ENCODE measurements around the gene CDKAL1.
"Not testable (repeated sequence)": the region's sequence is repeated elsewhere in the genome, so short reads cannot be mapped to it uniquely, and the experiment has no call there.

CDKAL1 gene

DNA sequence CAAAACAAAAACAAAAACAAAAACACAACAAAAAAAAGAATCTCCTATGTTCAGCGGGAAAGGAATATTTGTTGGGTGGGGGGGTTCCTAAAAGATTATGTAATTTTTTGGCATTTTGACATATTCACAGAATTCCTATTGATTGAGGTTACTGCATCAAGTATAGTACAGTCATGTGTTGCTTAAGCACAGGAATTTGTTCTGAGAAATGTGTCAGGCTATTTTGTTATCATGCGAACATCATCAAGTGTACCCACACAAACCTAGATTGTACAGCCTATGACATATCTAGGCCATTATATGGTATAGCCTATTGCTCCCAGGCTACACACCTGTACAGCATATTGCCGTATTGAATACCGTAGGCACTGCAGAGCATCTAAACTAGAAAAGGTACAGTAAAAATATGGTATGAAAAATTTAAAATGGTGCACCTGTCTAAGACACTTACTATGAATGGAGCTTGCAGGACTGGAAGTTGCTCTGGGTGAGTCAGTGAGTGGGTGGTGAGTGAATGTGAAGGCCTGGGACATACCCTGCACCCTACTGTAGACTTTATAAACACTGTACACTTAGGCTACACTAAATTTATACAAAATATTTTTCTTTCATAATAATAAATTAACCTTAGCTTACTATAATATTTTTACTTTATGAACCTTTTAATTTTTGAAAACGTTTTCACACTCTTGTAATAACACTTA lies 110.6 kb downstream of the CDKAL1 start:
- no peaks in the 10 kb centered on the region for H3K27me3 ChIP-seq (ENCODE audit: low read depth, low read length)
- no peaks in the 10 kb centered on the region for H3K36me3 ChIP-seq (ENCODE audit: control insufficient read depth in 1 of 2, insufficient read depth in 2 of 2, low read length in 2 of 2)
- H3K4me1 ChIP-seq (ENCODE audit: control insufficient read depth in 1 of 2, insufficient read depth in 2 of 2, low read length in 2 of 2) = no peaks in the 10 kb centered on the region
- H3K9me3 ChIP-seq (ENCODE audit: control insufficient read depth in 1 of 2, low read length in 2 of 2) = no peaks in the 10 kb centered on the region
- no peak overlapping the region for H3K27ac ChIP-seq (ENCODE audit: low read length)
- no peak overlapping the region for H3K4me3 ChIP-seq (ENCODE audit: low read depth in 1 of 2, low read length in 2 of 2)

DNA sequence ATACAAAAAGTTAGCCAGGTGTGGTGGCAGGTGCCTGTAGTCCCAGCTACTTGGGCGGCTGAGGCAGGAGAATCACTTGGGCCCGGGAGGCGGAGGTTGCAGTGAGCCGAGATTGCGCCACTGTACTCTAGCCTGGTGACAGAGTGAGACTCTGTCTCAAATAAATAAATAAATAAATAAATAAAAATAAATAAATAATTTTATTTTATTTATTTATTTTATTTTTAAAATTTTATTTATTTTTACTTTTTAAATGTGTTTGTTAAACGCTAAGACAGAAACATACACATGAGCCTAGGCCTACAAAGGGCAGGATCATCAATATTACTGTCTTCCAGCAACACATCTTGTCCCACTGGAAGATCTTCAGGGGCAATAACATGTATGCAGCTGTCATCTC lies 111.3 kb downstream of the CDKAL1 start:
- H3K4me3 ChIP-seq (ENCODE audit: low read depth in 1 of 2, low read length in 2 of 2); H3K9me3 ChIP-seq (ENCODE audit: control insufficient read depth in 1 of 2, low read length in 2 of 2); H3K4me1 ChIP-seq (ENCODE audit: control insufficient read depth in 1 of 2, insufficient read depth in 2 of 2, low read length in 2 of 2); H3K36me3 ChIP-seq (ENCODE audit: control insufficient read depth in 1 of 2, insufficient read depth in 2 of 2, low read length in 2 of 2); H3K27me3 ChIP-seq (ENCODE audit: low read depth, low read length); H3K27ac ChIP-seq (ENCODE audit: low read length): not testable (repeated sequence)

DNA sequence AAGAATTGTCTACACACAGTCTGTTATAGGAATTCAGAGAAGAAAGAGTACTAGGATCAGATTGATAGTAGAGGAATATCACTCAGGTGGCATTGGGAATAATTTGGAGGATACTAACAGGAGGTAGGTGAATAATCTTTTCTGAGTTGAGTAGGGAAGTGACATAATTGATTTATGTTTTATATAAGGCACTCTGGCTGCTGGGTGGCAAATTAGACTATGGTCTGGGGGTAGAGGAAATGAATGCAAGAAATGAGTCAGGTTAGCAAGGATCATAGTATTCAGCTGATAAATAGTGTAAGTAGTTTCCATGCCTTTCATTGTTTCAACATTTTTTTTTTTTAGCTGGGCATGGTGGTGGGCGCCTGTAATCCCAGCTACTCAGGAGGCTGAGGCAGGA lies 113.3 kb downstream of the CDKAL1 start:
- no peak overlapping the region for H3K4me3 ChIP-seq (ENCODE audit: low read depth in 1 of 2, low read length in 2 of 2)
- no peak overlapping the region for H3K27ac ChIP-seq (ENCODE audit: low read length)
- no peaks in the 10 kb centered on the region for H3K27me3 ChIP-seq (ENCODE audit: low read depth, low read length)

DNA sequence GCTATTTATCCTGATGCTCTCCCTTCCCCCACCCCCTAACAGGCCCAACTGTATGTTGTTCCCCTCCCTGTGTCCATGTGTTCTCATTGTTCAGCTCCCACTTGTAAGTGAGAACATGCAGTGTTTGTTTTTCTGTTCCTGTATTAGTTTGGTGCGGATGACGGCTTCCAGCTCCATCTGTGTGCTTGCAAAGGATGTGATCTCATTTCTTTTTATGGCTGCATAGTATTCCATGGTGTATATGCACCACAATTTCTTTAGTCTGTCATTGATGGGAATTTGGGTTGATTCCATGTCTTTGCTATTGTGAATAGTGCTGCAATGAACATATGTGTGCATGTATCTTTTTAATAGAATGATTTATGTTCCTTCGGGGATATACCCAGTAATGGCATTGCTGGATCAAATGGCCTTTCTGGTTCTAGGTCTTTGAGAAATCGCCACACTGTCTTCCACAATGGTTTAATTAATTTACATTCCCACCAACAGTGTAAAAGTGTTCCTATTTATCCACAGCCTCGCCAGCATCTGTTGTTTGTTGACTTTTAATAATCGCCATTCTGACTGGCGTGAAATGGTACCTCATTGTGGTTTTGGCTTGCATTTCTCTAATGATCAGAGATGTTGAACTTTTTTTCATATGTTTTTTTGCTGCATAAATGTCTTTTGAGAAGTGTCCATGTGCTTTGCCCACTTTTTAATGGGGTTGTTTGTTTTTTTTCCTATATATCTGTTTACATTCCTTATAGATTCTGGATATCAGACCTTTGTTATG lies 115.6 kb downstream of the CDKAL1 start:
- not testable (repeated sequence) for H3K27me3 ChIP-seq (ENCODE audit: low read depth, low read length); H3K4me3 ChIP-seq (ENCODE audit: low read depth in 1 of 2, low read length in 2 of 2); H3K9me3 ChIP-seq (ENCODE audit: control insufficient read depth in 1 of 2, low read length in 2 of 2); H3K36me3 ChIP-seq (ENCODE audit: control insufficient read depth in 1 of 2, insufficient read depth in 2 of 2, low read length in 2 of 2); H3K4me1 ChIP-seq (ENCODE audit: control insufficient read depth in 1 of 2, insufficient read depth in 2 of 2, low read length in 2 of 2); H3K27ac ChIP-seq (ENCODE audit: low read length)

More for the DNA sequence above, 113.3 kb downstream of the CDKAL1 start:
- Histone ChIP-seq H3K9me3 (ENCODE audit: control insufficient read depth in 1 of 2, low read length in 2 of 2) (no peaks in the 10 kb centered on the region), H3K36me3 (ENCODE audit: control insufficient read depth in 1 of 2, insufficient read depth in 2 of 2, low read length in 2 of 2) (no peaks in the 10 kb centered on the region), H3K4me1 (ENCODE audit: control insufficient read depth in 1 of 2, insufficient read depth in 2 of 2, low read length in 2 of 2) (no peaks in the 10 kb centered on the region)

DNA sequence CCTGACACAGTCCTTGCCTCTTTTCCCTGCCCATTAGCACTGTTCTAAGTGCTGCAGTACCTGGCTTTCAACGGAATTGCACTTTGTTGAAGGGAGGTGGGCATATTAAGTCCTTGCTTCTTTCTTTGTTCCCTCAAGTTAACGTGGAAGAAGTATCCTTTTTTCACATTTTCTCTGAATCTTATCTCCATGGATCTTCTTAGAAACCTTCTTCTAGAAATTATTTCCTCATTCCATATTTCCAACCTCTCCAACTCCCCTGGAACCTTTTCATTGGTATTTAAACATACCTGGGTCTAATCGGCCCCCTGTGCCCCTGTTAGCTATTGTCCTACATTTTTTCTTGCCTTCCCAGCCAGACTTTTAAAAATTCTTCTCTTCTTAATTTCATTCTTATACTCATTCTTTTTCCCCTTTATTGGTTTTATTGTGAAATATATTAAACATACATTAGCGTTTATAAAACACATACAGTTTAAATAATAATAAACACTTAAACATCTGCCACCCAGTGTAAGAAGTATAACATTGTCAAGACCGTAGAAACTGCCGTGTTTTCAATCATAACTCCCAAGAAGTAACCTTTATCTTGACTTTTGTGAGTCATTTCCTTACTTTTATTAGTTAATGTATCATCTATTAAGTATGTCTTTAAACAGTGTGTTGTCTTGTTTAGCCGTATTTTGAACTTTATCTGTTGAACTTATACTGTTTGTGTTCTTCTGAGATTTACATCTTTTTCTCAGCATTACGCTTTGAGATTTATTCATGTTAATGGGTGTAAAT lies 118.2 kb downstream of the CDKAL1 start:
- no peaks in the 10 kb centered on the region for H3K27me3 ChIP-seq (ENCODE audit: low read depth, low read length)

DNA sequence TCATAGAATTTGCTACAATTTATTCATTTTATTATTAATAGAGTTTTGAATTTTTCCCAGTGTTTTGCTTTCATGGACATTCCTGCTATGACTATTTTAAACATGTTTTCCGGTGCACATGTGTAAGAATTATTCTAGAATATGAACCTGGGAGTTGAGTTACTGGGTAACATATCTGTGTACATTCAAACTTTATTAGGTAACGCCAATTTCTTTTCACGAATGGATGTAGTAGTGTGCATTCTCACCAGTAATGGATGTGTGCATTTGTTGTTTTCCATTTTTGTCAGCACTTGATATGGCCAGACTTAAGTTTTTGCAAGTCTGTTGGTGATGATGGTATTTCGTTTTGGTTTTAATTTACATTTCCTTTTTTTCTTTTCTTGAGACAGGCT lies 118.8 kb downstream of the CDKAL1 start:
- H3K36me3 ChIP-seq (ENCODE audit: control insufficient read depth in 1 of 2, insufficient read depth in 2 of 2, low read length in 2 of 2) = no peaks in the 10 kb centered on the region

More for the DNA sequence above, 118.2 kb downstream of the CDKAL1 start:
- Histone ChIP-seq H3K36me3 (ENCODE audit: control insufficient read depth in 1 of 2, insufficient read depth in 2 of 2, low read length in 2 of 2) (no peaks in the 10 kb centered on the region), H3K27ac (ENCODE audit: low read length) (no peak overlapping the region), H3K4me3 (ENCODE audit: low read depth in 1 of 2, low read length in 2 of 2) (no peak overlapping the region), H3K4me1 (ENCODE audit: control insufficient read depth in 1 of 2, insufficient read depth in 2 of 2, low read length in 2 of 2) (no peaks in the 10 kb centered on the region), H3K9me3 (ENCODE audit: control insufficient read depth in 1 of 2, low read length in 2 of 2) (no peaks in the 10 kb centered on the region)

DNA sequence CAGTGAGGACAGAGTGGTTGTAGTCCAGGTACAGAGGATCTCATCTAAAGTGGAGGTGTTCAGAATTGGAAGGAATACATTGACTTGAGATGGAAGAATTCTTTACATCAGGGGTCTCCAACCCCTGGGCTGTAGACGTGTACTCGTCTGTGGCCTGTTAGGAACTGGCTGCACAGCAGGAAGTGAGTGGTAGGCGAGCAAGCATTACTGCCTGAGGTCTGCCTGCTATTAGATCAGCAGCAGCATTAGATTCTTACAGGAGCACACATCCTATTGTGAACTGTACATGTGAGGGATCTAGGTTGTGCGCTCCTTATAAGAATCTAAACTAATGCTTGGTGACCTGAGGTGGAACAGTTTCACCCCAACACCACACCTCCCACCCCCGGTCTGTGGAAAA lies 121.1 kb downstream of the CDKAL1 start:
- H3K27ac ChIP-seq (ENCODE audit: low read length) = no peak overlapping the region
- no peak overlapping the region for H3K4me3 ChIP-seq (ENCODE audit: low read depth in 1 of 2, low read length in 2 of 2)
- no peaks in the 10 kb centered on the region for H3K9me3 ChIP-seq (ENCODE audit: control insufficient read depth in 1 of 2, low read length in 2 of 2)
- H3K36me3 ChIP-seq (ENCODE audit: control insufficient read depth in 1 of 2, insufficient read depth in 2 of 2, low read length in 2 of 2) = no peaks in the 10 kb centered on the region
- H3K4me1 ChIP-seq (ENCODE audit: control insufficient read depth in 1 of 2, insufficient read depth in 2 of 2, low read length in 2 of 2) = no peaks in the 10 kb centered on the region
- no peaks in the 10 kb centered on the region for H3K27me3 ChIP-seq (ENCODE audit: low read depth, low read length)

More for the DNA sequence above, 118.8 kb downstream of the CDKAL1 start:
- Histone ChIP-seq H3K27ac (ENCODE audit: low read length) (no peak overlapping the region), H3K4me1 (ENCODE audit: control insufficient read depth in 1 of 2, insufficient read depth in 2 of 2, low read length in 2 of 2) (no peaks in the 10 kb centered on the region), H3K27me3 (ENCODE audit: low read depth, low read length) (no peaks in the 10 kb centered on the region), H3K9me3 (ENCODE audit: control insufficient read depth in 1 of 2, low read length in 2 of 2) (no peaks in the 10 kb centered on the region), H3K4me3 (ENCODE audit: low read depth in 1 of 2, low read length in 2 of 2) (no peak overlapping the region)

DNA sequence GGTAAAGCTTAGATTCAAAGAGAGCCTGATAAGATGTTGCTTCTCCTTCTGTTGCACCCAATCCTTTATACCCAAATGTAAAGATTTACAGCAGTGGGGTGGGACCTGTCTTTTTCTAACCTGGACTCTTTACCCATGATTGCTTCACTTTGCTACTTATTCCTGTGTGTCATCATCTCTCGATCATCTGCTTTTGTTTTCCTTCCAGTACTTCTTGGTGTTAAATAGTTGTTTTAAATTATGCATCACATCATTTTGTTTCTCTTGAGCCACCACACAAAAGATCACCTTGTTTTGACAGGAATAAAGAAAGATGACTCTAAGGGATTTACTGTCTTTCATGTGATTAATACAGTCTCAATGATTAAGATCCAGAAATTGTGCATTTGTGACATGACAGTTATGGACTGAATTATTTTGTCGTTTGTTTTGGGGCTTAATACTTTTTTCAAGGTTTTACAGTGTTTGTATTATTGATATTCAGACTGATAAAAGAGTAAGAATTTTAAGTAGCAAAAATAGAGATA lies 123.1 kb downstream of the CDKAL1 start:
- H3K27me3 ChIP-seq (ENCODE audit: low read depth, low read length) = no peaks in the 10 kb centered on the region
- H3K9me3 ChIP-seq (ENCODE audit: control insufficient read depth in 1 of 2, low read length in 2 of 2) = no peaks in the 10 kb centered on the region
- no peak overlapping the region for H3K4me3 ChIP-seq (ENCODE audit: low read depth in 1 of 2, low read length in 2 of 2)
- H3K4me1 ChIP-seq (ENCODE audit: control insufficient read depth in 1 of 2, insufficient read depth in 2 of 2, low read length in 2 of 2) = peaks cover 0 to 14% of the 10 kb centered on the region in 2 donors
- H3K27ac ChIP-seq (ENCODE audit: low read length) = no peak overlapping the region
- no peaks in the 10 kb centered on the region for H3K36me3 ChIP-seq (ENCODE audit: control insufficient read depth in 1 of 2, insufficient read depth in 2 of 2, low read length in 2 of 2)

DNA sequence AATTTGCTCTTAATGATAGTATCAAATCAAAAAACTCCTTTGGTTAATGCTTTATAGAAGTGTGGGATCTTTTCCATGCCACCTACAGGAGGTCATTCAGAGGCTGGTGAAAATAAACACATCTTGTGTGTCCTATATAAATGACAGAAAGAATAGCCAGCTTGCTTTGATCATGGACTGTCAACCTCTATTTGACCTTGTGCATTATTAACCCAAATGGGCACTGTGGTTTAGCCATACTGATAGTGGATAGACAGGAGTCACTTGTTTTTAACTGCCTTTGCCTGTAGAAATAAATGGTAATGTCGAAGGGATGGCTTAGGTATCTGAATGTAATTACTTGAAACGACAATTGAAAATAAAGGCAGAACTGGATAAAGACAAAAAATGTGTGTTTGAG lies 123.8 kb downstream of the CDKAL1 start:
- Histone ChIP-seq H3K27ac (ENCODE audit: low read length) (no peak overlapping the region), H3K4me1 (ENCODE audit: control insufficient read depth in 1 of 2, insufficient read depth in 2 of 2, low read length in 2 of 2) (peaks cover 0 to 14% of the 10 kb centered on the region in 2 donors), H3K27me3 (ENCODE audit: low read depth, low read length) (no peaks in the 10 kb centered on the region), H3K9me3 (ENCODE audit: control insufficient read depth in 1 of 2, low read length in 2 of 2) (no peaks in the 10 kb centered on the region), H3K36me3 (ENCODE audit: control insufficient read depth in 1 of 2, insufficient read depth in 2 of 2, low read length in 2 of 2) (no peaks in the 10 kb centered on the region), H3K4me3 (ENCODE audit: low read depth in 1 of 2, low read length in 2 of 2) (no peak overlapping the region)

DNA sequence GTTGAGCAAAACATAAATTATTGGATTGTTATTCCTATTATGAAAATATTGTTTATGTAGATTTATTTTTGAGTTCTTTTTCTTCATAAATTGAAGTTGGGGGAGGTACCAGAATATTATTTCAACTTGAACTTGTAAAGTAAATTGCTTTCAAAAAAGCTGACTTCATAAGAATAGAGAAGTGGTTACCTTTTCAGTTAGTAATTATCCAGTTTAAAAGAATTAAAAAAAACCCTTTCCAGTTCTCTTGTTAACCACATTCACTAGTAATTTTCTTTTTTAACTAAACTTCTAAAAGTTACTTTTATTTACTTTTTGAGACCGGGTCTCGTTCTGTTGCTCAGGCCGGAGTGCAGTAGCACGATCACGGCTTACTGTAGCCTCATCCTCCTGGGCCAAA lies 124.3 kb downstream of the CDKAL1 start:
- Histone ChIP-seq H3K4me1 (ENCODE audit: control insufficient read depth in 1 of 2, insufficient read depth in 2 of 2, low read length in 2 of 2) (peaks cover 0 to 14% of the 10 kb centered on the region in 2 donors), H3K27me3 (ENCODE audit: low read depth, low read length) (no peaks in the 10 kb centered on the region), H3K36me3 (ENCODE audit: control insufficient read depth in 1 of 2, insufficient read depth in 2 of 2, low read length in 2 of 2) (no peaks in the 10 kb centered on the region), H3K4me3 (ENCODE audit: low read depth in 1 of 2, low read length in 2 of 2) (no peak overlapping the region), H3K27ac (ENCODE audit: low read length) (no peak overlapping the region), H3K9me3 (ENCODE audit: control insufficient read depth in 1 of 2, low read length in 2 of 2) (no peaks in the 10 kb centered on the region)

DNA sequence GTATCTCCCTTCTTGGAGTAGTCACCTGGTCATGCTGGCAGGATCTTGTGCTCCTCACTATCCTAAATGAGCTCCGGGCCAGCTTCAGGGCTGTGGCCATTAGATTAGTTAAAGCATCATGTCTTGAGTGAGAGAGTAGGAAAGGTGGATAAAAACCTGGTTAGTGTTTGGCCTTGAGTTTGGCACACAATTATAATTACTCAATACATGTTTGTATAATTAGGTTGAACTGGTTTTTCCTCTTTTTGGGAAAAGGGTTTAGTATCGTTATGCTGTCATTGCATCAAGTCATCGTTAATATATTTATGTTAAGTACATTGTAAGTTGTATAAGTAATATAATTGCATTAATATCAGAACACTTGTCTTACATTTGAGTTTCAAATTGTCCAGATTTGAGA lies 126.3 kb downstream of the CDKAL1 start:
- no peaks in the 10 kb centered on the region for H3K9me3 ChIP-seq (ENCODE audit: control insufficient read depth in 1 of 2, low read length in 2 of 2)
- no peak overlapping the region for H3K27ac ChIP-seq (ENCODE audit: low read length)

More for the DNA sequence above, 126.3 kb downstream of the CDKAL1 start:
- Histone ChIP-seq H3K4me1 (ENCODE audit: control insufficient read depth in 1 of 2, insufficient read depth in 2 of 2, low read length in 2 of 2) (peaks cover 0 to 14% of the 10 kb centered on the region in 2 donors), H3K4me3 (ENCODE audit: low read depth in 1 of 2, low read length in 2 of 2) (no peak overlapping the region), H3K36me3 (ENCODE audit: control insufficient read depth in 1 of 2, insufficient read depth in 2 of 2, low read length in 2 of 2) (no peaks in the 10 kb centered on the region), H3K27me3 (ENCODE audit: low read depth, low read length) (no peaks in the 10 kb centered on the region)
